Heart left ventricle (tissue), 16 donors: ENCODE results near the gene LSP1. TPM values are rescaled to one million over a fixed set of nuclear protein-coding genes. Genes with fewer than 3 reads are reported as not detected.

Experiments used
- ATAC-seq, 4 donors: fragments of 200-7000 bp; cut with Tn5 transposase; one replicate each; pipeline ENCODE4 v1.9.1; 2020 to 2022; ENCODE audit warnings: moderate library complexity in 4 of 4, mild to moderate bottlenecking in 3 of 4, moderate number of reproducible peaks in 1 of 4
- DNase-seq, 5 donors: peaks; one replicate each; pipeline ENCODE4 v3.0.0-alpha.2; 2020
- H3K27ac ChIP-seq, 12 donors: fragments of 200-600 bp; sonication (generic) in 4 of 12; one replicate each; pipeline versions ENCODE4 v1.5.0 to v1.8.0; 2016 to 2022; ENCODE audit warnings: mild to moderate bottlenecking in 2 of 12
- H3K27me3 ChIP-seq, 9 donors: fragments of 200-600 bp; sonication (generic) in 2 of 9; one replicate each; pipeline versions ENCODE4 v1.5.1 to v1.8.0; 2016 to 2022; ENCODE audit warnings: mild to moderate bottlenecking in 3 of 9
- H3K36me3 ChIP-seq, 9 donors: fragments of 200-600 bp; sonication (generic) in 2 of 9; one replicate each; pipeline versions ENCODE4 v1.5.0 to v1.8.0; 2018 to 2022; ENCODE audit warnings: mild to moderate bottlenecking in 2 of 9
- H3K4me1 ChIP-seq, 12 donors: fragments of 200-600 bp; sonication (generic) in 4 of 12; one replicate each; pipeline versions ENCODE4 v1.5.0 to v1.8.0; 2016 to 2022; ENCODE audit warnings: mild to moderate bottlenecking in 3 of 12
- H3K4me3 ChIP-seq, 12 donors: fragments of 200-600 bp; sonication (generic) in 4 of 12; one replicate each; pipeline versions ENCODE4 v1.5.0 to v1.8.0; 2017 to 2022; ENCODE audit warnings: mild to moderate bottlenecking in 9 of 12, moderate library complexity in 4 of 12
- H3K9me3 ChIP-seq, 12 donors: fragments of 200-600 bp; sonication (generic) in 4 of 12; one replicate each; pipeline versions ENCODE4 v1.5.0 to v1.8.0; 2016 to 2022; ENCODE audit warnings: mild to moderate bottlenecking in 1 of 12
- CTCF ChIP-seq, 12 donors: fragments of 200-600 bp; sonication (generic) in 4 of 12; IDR thresholded peaks; one replicate each; pipeline versions ENCODE4 v1.5.0 to v1.8.0; 2018 to 2022; ENCODE audit warnings: antibody characterized with exemption in 12 of 12, mild to moderate bottlenecking in 5 of 12
- POLR2A ChIP-seq, 2 donors: fragments of 450-650 bp; IDR thresholded peaks; one replicate each; pipeline ENCODE4 v1.6.1; 2017; ENCODE audit warnings: antibody characterized with exemption in 2 of 2, mild to moderate bottlenecking in 2 of 2, moderate library complexity in 2 of 2
- WGBS, 4 donors: extraction: QIAGEN DNeasy Blood & Tissue Kit in 2 of 4; methylation state at CpG; one replicate each; pipeline versions ENCODE4 v1.1.5 to v1.1.7; 2013 to 2018; 5-methylcytosine and 5-hydroxymethylcytosine counted together
- intact Hi-C, 10 donors: fragments of 100-400 bp; cut with DNase I; formaldehyde crosslinking; loops; one replicate each; pipeline versions ENCODE4 v1.11.1 to v1.14.2; 2022
- polyA plus RNA-seq, 2 donors: library from polyadenylated mRNA; stranded (reverse); fragments of 200-250 nt; gene quantifications; one replicate each; pipeline ENCODE4 v1.2.3, GENCODE V29; 2013
- total RNA-seq, 9 donors: library from RNA; depleted of rRNA in 2 of 9; stranded (reverse); fragments of >200 nt in 2 of 9; fragmentation: NEBNext Ultra II Directional in 3 of 9; extraction: Animal tissue kit (Norgen Biotek cat#: 25700) in 3 of 9; gene quantifications; one replicate each; pipeline versions ENCODE4 v1.1.0 to v1.2.4, GENCODE V29; 2016 to 2023
- donor health status: ischemic (EF 13 %, LVEDD 7.1; RV severe dilation, severe dysfunction).
- donor health status: healthy with polysubstance abuse.
- donor health status: DM: no; HTN: yes; CAD: no.
- donor health status: DM: no; HTN: no; CAD: no.
- donor health status: ischemic (EF 25% LVEDD 6.9; RV normal size, moderate dysfunction).
- donor health status: ischemic (EF 25% LVEDD 5.7; RV mildly dilated, moderate dysfunction).
- donor health status: healthy.
- donor health status: DM: yes; HTN: yes; CAD: no.
- donor health status: ischemic (EF 35%, LVEDD 5.7; RV mildly dilated, moderate dysfunction).
- donor health status: nonischemic (EF 11% LVEDD 7.7; RV severe dilation, severe dysfunction).
- donor health status: DM: yes; HTN: yes; CAD: no.
- donor health status: PGD.
- donor health status: ischemic (EF 29% LVEDD 5.4; RV normal size, mild dysfunction).
- donor health status: nonischemic (EF 23%, LVEDD 6.1; RV moderate dilation, normal function).

The LSP1 gene
- total and polyA plus RNA-seq, 11 donors, result 10.0 to 86.8 (median 16.4) TPM

DNA sequence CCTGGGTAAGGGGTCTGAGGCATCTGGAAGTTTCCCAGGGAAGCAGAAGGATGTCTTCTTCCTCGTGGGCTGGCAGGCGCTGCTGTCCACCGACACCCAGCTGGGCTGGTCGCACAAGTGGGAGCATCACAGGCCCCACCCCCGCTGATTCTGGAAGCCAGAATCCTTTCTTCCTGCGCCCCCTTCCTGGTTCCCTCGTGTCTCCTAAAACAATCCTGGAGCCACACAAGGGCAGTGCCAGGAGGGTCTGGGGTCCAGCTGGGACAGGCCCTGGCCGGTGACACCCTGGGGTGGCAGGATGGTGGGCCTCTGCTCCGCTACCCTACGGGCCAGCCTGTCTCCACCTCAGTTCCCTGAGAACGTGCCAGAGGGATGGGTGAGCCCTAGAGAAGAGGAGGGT, 4.2 kb downstream of the LSP1 start:
- no peaks in the 10 kb centered on the region for H3K27me3 ChIP-seq
- H3K4me3 ChIP-seq, result no peak overlapping the region
- no peaks in the 10 kb centered on the region for H3K9me3 ChIP-seq
- intact Hi-C loops, result no loop called here
- TF ChIP-seq POLR2A (IDR thresholded peaks at IDR 0.05), result no peak
- no peak for TF ChIP-seq CTCF (IDR thresholded peaks at IDR 0.05)
- no peak overlapping the region for H3K27ac ChIP-seq
- peaks cover 0 to 45% (median 0%) of the 10 kb centered on the region in 12 donors for H3K4me1 ChIP-seq
- no peak for ATAC-seq
- no peaks in the 10 kb centered on the region for H3K36me3 ChIP-seq
- 84 to 92% (median 87%) methylated on average over 8 to 11 of the region's 11 CpGs for WGBS, 4 donors
- no peak for DNase-seq

GRCh38 chr11:1858154-1858553, 5.3 kb downstream of the LSP1 start:
- Histone ChIP-seq H3K27me3 (no peaks in the 10 kb centered on the region), H3K9me3 (no peaks in the 10 kb centered on the region), H3K4me1 (peaks cover 0 to 49% (median 5%) of the 10 kb centered on the region in 12 donors), H3K4me3 (no peak overlapping the region), H3K36me3 (no peaks in the 10 kb centered on the region), H3K27ac (no peak overlapping the region)
- no peak for TF ChIP-seq POLR2A (IDR thresholded peaks at IDR 0.05)
- DNase-seq, result no peak
- intact Hi-C loops, result no loop called here
- 91 to 94% (median 93%) methylated on average over 4 to 9 of the region's 9 CpGs for WGBS, 4 donors
- ATAC-seq, result no peak

GRCh38 chr11:1858576-1858975, 5.7 kb downstream of the LSP1 start:
- Histone ChIP-seq H3K9me3 (no peaks in the 10 kb centered on the region), H3K4me1 (peaks cover 0 to 53% (median 9%) of the 10 kb centered on the region in 12 donors), H3K36me3 (no peaks in the 10 kb centered on the region), H3K27ac (no peak overlapping the region), H3K27me3 (no peaks in the 10 kb centered on the region), H3K4me3 (no peak overlapping the region)
- TF ChIP-seq POLR2A (IDR thresholded peaks at IDR 0.05) (no peak), CTCF (IDR thresholded peaks at IDR 0.05) (no peak)
- DNase-seq (no peak), ATAC-seq (no peak)
- WGBS, 4 donors, result 83 to 93% (median 86%) methylated on average over 5 to 7 of the region's 7 CpGs
- intact Hi-C loops, result no loop called here

- no peaks in the 10 kb centered on the region for H3K36me3 ChIP-seq
- no peak overlapping the region for H3K27ac ChIP-seq
- no peaks in the 10 kb centered on the region for H3K9me3 ChIP-seq
- H3K27me3 ChIP-seq, result no peaks in the 10 kb centered on the region
- DNase-seq (no peak), ATAC-seq (no peak)
- no peak overlapping the region for H3K4me3 ChIP-seq
- peaks cover under 1 to 56% (median 12%) of the 10 kb centered on the region in 12 donors for H3K4me1 ChIP-seq
- no peak for TF ChIP-seq CTCF (IDR thresholded peaks at IDR 0.05)
- no peak for TF ChIP-seq POLR2A (IDR thresholded peaks at IDR 0.05)
- intact Hi-C loops, result no loop called here
- 82 to 92% (median 88%) methylated on average over 2 to 4 of the region's 4 CpGs for WGBS, 4 donors
These were observed 6.1 kb downstream of the LSP1 start for GRCh38 chr11:1859004-1859403.

DNA sequence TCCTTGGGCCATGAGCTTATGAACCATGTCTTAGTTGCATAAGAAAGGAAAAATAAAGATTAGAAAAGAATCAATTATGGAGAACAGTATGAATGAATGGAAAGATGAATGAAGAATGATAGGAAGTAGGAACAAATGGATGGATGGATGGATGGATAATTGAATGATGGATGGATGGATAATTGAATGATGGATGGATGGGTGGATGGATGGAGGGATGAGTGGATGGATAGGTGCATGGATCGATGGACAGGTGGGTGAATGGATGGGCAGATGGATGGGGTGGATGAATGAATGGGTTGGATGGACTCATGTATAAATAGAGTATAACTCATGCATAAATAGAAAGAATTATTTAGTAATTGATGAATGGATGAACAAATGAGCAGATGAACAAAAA, 7.2 kb downstream of the LSP1 start:
- Histone ChIP-seq H3K27ac (no peak overlapping the region), H3K27me3 (no peaks in the 10 kb centered on the region), H3K4me3 (no peak overlapping the region), H3K9me3 (no peaks in the 10 kb centered on the region), H3K4me1 (peaks cover 11 to 59% (median 22%) of the 10 kb centered on the region in 12 donors), H3K36me3 (no peaks in the 10 kb centered on the region)
- 88 to 95% (median 94%) methylated on average over 1 of the region's 1 CpG for WGBS, 4 donors
- intact Hi-C loops, result no loop called here
- DNase-seq (no peak), ATAC-seq (no peak)
- TF ChIP-seq POLR2A (IDR thresholded peaks at IDR 0.05) (no peak), CTCF (IDR thresholded peaks at IDR 0.05) (no peak)
